ENCODE data around the gene MBOAT7.
"Not testable (repeated sequence)": the region's sequence is repeated elsewhere in the genome, so short reads cannot be mapped to it uniquely, and the experiment has no call there.

MBOAT7 gene

DNA sequence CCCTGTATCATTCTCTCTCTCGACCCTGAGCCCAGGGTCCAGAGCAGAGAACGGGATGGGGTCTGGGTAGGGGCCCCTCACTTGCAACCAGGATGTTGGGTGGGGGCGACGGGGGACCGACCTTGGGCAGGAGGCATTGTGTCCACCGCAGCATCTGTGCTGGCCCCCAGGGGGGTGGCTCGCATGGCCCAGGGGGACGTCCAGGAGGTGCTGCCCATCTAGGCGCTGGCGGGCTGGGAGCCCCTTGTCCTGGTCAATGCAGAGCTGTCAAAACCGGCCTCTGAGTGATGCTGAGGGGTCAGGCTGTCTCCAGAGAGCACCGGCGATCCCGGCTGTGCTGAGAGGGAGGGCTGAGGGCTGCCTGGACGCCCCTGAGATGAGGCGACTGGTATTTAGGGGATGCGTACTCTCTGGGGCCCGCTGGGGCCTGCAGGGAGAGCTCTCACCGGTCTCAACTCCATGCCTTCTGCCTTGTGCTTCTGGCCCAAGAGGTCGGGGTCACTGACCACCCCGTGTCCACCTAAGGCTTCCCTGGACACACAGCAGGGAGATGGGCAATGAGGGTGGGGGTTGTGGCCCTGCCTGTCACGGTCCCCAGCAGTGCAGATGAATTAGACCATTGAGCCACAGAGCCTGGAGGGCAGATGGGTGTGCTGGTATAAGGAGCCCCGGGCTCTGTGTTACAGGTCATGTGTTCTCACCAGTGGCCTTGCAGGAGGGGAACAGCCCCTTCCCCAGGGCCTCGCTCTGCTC lies 19.9 kb upstream of the MBOAT7 start:
- DNase-seq (ENCODE audit: low read depth in 3 of 3) = no peak

DNA sequence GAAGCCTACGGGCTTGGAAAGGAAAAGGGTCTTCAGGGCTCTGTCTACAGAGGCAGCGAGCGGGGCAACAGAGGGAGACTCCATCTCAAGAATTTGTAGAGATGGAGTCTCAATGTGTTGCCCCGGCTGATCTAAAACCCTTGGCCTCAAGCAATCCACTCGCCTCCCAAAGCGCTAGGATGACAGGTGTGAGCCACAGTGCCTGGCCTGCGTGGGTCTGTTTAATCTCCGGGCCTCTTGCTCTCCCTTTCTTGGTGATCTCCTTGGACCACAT lies 19.3 kb upstream of the MBOAT7 start:
- no peak for DNase-seq (ENCODE audit: low read depth in 3 of 3)

DNA sequence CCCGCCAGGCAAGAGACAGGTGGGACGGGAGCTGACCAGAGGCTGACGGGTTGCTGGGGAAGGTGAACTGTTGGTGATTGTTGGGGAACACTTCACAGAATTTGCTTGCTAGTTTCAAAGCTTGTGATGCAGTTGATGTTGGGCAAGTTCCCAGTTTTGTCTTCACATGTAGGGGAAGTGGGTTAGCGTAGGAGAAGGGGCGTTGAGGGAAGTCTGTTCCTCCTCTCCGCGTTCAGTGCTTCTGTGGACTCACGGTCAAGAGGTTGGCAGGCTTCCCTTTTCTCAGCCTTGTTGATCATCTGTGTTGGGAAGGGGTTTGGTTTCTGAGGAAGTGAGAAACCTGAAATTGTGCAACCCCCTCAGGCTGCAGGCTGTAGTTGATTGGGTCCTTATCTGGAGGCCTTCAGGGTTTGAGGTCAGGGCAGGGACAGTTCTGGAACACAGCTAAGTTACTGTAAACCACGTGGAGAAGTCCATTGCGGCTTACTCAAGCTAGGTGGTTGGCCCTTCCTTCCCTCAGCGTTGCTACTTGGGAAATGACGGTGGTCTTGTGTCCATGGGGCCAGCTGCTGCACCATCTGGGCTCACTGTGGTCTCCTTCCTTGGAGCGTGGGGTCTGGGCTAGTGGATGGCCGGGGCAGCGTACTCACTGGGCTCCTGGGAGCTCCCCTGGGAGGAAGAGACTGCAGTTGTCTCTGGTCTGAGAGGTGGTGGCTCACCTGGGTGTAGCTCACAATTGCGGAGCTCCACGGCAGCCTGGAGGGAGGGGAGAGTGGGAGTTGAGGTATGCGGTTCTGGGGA lies 18.8 kb upstream of the MBOAT7 start:
- peak in 2 of 3 donors; percentile 55 for DNase-seq (ENCODE audit: low read depth in 3 of 3)

DNA sequence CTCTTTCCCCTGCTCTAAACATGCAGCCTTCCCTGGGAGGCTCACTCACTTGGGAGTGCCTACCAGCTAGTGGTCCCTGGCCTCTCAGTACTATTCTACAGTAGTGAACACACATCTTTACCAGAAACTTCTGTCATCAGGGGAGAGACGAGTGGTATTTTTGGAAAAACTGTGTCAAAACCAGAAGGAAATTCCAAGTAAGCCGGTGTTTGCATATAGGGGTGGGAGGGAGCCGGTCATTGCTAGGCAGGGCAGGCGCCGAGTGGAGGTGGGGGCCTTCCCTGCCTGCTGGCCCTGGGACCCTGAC lies 18.2 kb upstream of the MBOAT7 start:
- DNase-seq (ENCODE audit: low read depth in 3 of 3) = no peak

DNA sequence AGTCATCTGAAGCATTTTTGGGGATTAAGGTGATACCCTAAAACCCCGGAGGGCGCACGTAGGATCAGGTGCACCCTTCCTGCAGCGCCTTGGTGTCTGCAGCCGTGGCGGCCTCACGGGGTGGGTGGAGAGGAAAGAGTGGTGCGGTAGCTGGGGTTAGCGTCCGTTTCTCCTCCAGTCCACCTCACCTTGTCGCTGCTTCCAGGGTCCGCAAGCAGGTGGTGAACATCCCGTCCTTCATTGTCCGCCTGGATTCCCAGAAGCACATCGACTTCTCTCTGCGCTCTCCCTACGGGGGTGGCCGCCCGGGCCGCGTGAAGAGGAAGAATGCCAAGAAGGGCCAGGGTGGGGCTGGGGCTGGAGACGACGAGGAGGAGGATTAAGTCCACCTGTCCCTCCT lies 17.8 kb upstream of the MBOAT7 start:
- DNase-seq (ENCODE audit: low read depth in 3 of 3) = not testable (repeated sequence)

DNA sequence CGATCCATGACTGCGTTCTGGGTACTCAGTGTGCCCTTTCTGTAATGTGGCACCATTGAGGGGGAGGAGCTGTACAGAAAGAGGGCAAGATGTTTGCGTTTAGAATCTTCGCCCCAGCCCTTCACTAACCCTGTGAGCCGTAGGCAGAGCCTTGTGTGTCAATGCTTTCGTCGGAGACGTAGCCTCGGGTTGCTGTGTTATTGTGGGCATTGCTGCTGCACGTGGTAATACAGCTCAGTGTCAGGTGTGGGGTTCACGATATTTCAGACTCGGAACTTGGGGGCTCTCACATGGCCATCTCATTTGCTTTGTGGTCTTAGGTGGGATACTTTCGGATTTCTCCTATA lies 17.4 kb upstream of the MBOAT7 start:
- no peak for DNase-seq (ENCODE audit: low read depth in 3 of 3)

DNA sequence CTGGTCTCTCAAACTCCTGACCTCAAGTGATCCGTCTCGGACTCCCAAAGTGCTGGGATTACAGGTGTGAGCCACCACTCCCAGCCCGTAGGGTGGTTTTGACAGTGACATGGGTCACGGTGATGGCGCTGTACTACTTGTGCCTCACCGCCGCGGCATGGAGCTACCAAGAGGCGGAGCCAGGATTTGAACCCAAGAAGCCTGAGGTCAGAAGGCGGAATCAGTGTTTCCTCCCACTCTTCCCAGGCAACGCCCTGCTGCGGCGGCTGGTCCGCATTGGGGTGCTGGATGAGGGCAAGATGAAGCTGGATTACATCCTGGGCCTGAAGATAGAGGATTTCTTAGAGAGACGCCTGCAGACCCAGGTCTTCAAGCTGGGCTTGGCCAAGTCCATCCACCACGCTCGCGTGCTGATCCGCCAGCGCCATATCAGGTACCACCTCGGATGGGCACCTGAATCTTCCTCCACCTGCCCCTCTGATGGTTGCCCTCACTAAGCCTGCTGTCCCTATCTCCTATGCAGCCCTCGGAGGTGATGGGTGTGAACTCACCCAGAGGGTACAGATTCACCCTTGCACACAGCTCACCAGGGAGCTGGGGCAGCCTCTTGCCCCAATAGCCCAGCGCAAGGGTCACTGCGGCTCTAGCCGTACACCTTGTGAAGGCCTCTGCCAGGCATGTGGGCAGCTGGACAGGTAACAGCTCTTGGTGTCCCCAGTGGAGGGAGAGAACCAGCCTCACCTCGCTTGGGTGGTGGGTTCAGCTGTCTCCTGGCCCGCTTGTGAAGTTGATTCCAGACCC lies 16.9 kb upstream of the MBOAT7 start:
- no peak for DNase-seq (ENCODE audit: low read depth in 3 of 3)

DNA sequence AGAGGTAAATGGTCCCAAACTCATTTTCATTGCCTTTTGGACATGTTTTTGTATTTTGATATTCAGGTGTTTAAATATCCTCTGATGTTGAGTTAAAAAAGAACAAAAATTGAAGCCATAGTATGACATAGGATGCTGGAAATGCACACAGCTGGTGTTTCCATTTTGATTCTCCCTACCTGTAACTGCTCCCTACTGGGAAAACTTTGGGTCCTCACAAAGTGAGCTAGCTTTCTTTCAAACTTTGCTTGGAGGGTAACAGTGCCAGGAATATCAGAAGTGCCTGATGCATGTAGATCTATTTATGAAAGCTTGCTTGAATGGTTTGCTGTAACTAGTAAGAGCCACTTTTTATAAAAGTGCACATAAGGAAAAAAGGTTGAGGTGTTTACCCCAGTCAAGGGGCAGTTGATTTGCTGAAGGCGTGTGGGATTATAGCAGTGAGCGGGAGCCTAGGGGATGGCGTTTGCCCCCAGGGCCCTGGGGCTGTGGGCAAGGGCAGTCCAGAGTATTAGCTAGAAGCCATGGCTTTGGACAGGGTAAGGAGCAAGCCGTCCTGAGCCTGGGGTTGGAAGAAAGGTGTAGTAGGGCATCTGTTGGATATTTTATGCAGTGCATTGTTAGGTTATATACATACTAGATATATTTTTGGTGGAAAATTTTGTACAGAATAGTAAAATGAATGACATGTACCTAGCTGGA lies 15.5 kb upstream of the MBOAT7 start:
- no peak for DNase-seq (ENCODE audit: low read depth in 3 of 3)

DNA sequence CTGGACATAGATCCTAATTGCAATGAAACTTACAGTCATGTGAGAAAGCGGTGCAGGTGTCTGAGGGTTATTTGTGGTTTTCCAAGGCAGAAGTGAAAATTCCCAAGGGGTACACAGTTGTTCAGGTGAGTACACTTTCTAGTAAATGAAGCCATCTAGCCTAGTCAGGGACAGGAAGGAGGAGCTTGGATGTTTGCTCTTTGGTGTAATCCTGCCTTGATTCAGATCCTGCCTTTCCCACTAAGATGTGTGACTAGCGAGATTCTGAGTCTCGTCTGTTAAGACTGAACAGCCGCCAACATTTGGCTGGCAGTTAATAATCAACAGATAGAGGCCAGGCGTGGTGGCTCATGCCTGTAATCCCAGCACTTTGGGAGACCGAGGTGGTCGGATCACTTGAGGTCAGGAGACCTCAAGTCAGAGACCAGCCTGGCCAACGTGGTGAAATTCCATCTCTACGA lies 13.8 kb upstream of the MBOAT7 start:
- no peak for DNase-seq (ENCODE audit: low read depth in 3 of 3)

DNA sequence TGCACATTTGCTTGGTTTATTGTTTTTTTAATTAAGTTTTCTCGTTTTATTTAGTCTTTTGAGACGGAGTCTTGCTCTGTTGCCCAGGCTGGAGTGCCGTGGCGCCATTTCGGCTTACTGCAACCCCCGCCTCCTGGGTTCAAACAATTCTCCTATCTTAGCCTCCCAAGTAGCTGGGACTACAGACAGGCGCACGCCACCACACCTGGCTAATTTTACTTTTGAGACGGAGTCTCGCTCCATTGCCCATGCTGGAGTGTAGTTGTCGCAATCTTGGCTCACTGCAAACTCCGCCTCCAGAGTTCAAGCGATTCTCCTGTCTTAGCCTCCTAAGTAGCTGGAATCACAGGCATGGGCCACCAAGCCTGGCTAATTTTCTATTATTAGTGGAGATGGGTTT lies 12.6 kb upstream of the MBOAT7 start:
- no peak for DNase-seq (ENCODE audit: low read depth in 3 of 3)

DNA sequence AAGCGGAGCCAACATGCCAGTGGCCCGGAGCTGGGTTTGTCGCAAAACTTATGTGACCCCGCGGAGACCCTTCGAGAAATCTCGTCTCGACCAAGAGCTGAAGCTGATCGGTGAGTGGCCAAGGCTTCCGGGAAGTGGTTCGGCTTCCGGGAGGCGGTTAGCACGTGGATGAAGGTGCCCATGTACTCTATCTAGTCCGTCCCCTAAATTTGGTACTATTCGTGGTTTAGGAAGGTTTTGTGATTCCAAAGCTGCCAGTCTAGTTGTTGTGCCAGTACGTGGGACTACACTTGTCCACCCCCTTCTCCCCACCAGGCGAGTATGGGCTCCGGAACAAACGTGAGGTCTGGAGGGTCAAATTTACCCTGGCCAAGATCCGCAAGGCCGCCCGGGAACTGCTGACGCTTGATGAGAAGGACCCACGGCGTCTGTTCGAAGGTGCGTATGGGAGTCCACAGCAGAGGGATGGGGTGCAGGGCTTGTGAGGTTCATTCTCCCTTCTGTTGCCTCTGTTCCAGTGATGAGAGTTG lies 11.9 kb upstream of the MBOAT7 start:
- no peak for DNase-seq (ENCODE audit: low read depth in 3 of 3)

DNA sequence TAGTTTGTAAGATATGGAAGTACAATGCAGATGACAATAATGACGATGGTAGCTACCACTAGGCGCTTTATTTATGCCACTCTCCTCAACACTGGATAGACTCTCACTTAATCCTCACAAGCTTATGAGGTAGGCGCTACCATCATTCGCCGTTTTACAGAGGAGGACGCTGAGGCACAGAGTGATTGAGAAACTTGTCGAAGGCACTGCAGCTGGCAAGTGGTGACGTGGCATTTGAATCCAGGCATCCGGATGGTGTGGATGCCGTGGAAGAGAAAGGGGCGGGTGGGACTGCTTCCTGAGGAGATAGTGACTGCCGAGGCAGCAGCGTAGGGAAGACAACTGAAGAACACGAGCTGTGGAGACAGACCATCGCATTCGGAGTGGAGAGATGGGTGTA lies 10.0 kb upstream of the MBOAT7 start:
- no peak for DNase-seq (ENCODE audit: low read depth in 3 of 3)

DNA sequence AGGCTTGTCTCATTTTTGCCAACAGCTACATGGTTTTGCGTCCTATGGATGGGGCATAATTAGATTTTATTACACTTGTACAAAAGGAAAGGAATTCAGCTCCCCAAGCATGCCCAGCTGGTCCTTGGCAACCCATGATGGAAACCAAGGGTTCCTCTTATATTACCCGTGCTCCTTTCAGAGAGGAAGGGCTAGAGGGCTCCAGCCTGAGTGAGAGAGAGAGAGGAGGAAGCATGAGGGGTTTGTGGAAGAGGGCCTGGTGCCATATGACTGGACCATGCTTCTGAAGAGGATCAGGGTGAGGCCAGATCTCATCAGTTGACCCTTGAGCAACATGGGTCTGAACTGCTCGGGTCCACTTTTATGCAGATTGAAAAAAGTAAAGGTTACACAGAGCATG lies 7.7 kb upstream of the MBOAT7 start:
- DNase-seq (ENCODE audit: low read depth in 3 of 3) = no peak

DNA sequence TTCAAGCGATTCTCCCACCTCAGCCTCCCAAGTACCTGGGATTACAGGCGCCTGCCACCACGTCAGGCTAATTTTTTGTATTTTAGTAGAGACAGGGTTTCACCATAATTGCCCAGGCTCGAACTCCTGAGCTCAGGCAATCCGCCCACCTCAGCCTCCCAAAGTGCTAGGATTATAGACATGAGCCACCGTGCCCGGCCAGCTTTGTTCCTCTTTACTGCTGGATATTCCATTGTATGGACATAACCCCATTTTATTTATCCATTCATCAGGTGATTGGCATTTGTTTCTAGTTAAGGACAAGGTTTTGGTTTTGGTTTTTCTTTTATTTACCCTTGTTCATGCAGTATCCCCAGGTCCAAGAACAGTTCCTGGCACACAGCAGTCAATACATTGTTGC lies 7.2 kb upstream of the MBOAT7 start:
- no peak for DNase-seq (ENCODE audit: low read depth in 3 of 3)

DNA sequence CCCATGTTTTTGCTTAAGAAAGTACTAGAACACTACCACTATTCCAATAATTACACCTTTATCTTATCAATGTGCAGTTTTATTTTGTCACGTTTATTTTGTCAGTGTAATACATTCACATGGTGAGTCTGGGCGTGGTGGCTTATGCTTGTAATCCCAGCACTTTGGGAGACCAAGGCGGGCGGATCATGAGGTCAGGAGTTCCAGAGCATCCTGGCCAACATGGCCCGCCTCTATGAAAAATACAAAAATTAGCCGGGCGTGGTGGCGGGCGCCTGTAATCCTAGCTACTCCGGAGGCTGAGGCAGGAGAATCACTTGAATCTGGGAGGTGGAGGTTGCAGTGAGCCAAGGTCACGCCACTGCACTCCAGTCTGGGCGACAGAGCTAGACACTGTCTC lies 5.1 kb upstream of the MBOAT7 start:
- DNase-seq (ENCODE audit: low read depth in 3 of 3) = not testable (repeated sequence)

DNA sequence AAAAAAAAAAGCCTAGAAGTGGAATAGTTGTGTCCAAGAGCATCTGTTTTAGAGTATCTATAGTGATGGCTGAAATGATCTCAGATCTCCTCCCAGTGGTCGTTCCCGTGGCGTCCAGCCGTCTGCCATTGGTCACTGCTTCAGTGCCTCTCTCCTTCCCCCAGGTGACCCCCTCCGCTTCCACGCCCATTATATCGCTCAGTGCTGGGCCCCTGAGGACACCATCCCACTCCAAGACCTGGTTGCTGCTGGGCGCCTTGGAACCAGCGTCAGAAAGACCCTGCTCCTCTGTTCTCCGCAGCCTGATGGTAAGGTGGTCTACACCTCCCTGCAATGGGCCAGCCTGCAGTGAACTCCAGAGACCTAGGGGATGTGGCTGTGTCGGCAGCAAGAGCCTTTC lies 3.6 kb upstream of the MBOAT7 start:
- no peak for DNase-seq (ENCODE audit: low read depth in 3 of 3)

DNA sequence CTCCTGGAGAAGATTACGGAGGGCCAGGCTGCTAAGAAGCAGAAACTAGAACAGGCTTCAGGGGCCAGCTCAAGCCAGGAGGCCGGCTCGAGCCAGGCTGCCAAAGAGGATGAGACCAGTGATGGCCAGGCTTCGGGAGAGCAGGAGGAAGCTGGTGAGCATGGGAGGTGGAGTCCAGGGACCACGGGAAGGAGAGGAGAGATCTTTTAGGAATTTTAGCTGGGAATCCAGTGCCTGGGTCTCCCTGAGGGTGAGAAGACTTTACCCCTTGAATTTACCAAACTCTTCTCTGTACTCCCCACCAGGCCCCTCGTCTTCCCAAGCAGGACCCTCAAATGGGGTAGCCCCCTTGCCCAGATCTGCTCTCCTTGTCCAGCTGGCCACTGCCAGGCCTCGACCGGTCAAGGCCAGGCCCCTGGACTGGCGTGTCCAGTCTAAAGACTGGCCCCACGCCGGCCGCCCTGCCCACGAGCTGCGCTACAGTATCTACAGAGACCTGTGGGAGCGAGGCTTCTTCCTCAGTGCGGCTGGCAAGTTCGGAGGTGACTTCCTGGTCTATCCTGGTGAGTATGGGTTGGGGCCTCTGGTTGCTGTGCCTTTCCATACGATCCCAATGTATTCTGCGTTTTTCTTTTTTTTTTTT lies 2.6 kb upstream of the MBOAT7 start:
- DNase-seq (ENCODE audit: low read depth in 3 of 3) = no peak

DNA sequence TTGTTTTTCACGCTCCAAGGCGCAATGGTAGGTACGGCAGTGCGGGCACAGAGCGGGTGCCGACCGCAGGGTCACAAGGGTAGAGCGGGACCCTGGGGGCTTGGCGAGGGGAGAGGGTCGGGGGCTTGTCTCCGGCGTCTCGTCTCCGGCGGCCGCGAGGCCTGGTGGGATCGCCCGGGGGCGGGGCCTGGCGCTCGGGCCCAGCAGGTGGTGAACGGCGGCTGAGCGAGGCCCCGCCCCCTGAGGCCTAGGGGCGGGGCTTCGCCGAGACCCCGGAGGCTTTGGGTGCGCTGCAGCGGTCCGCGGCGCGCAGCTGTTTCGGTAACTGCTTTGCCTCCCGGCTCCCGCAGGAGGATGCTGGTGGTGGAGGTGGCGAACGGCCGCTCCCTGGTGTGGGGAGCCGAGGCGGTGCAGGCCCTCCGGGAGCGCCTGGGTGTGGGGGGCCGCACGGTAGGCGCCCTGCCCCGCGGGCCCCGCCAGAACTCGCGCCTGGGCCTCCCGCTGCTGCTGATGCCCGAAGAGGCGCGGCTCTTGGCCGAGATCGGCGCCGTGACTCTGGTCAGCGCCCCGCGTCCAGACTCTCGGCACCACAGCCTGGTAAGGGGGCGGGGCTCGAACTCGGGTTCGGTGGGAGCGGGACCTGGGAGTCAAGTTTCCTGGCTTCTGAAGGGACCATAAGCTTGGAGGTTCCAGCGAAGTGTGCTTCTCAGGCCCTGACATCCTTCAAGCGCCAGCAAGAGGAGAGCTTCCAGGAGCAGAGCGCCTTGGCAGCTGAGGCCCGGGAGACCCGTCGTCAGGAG lies 1.8 kb upstream of the MBOAT7 start, which contains the start of gene TSEN34:
TSS of gene TSEN34 (plus strand) at position 298 of the 800 bp plus-strand sequence. CDS start at position 355, 57 bp downstream.
- peak; percentile 66 to 77 (median 76) for DNase-seq (ENCODE audit: low read depth in 3 of 3)

DNA sequence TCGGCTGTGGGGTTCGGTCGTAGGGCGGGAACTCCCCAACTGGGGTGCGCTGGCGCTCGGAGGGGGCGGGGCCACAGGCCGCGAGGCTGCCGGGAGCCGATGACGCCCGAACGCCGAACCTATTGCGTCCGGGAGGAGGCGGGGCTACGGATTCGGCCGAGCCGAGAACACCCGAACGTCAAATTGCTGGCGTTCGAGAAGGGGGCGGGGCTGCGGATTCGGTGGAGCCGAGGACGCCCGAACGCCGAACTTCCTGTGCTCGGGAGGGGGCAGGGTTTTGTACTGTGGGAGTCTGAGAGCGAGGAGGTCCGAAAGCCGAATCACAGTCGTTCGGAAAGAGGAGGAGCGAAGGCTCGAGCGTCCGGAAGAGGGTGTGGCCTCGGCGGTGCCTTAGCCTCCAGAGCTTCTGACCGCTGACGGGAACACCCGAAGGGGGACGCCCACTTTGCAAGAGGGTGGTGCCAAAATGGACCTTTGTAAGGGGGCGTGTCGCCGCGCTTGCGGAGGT lies 1.2 kb upstream of the MBOAT7 start:
- DNase-seq (ENCODE audit: low read depth in 3 of 3) = peak; percentile 99 to 100 (median 100)

Measured in stimulated activated CD4-positive, alpha-beta T cell treated with anti-CD3 and anti-CD28 coated beads, TNF-alpha, amount 100 ng/mL, for 48 hours (primary cell).